ENCODE data around the gene NXNL1.

The NXNL1 gene

DNA sequence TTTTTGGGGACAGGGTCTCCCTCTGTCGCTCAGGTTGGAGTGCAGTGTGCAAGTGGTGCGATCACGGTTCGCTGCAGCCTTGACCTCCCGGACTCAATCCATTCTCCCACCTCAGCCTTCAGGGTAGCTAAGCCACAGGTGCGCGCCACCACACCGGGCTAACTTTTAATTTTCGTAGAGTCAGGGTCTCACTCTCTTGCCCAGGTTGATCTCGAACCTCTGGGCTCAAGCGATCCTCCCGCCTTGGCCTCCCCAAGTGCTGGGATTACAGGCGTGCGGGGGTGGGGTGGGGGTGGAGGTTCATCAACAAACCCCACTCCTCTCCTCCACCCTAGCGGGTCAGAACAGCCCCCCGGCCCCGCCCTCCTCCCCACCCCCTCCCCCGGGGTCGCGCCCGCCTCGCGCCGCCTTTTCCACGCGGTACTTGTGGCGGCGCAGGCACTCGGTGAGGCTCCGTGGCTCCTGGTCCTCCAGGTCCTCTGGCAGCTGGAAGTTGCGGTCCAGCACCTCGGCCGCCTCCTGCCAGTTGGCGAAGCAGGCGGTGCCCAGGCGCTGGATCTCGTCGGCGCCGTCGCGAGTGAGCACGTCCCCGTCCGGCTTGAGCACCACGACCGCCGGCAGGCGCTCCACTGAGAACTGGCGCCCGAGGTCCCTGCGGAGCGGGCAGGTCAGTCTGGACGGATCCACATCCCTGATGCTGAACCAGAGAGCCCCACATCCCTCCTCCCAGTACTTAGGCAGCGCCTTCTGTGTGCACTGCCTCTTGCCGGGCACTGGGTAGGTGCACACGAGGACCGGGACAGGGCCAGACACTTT is 5.2 kb downstream of the NXNL1 start:
- DNase-seq (ENCODE audit: low read depth): no peak

DNA sequence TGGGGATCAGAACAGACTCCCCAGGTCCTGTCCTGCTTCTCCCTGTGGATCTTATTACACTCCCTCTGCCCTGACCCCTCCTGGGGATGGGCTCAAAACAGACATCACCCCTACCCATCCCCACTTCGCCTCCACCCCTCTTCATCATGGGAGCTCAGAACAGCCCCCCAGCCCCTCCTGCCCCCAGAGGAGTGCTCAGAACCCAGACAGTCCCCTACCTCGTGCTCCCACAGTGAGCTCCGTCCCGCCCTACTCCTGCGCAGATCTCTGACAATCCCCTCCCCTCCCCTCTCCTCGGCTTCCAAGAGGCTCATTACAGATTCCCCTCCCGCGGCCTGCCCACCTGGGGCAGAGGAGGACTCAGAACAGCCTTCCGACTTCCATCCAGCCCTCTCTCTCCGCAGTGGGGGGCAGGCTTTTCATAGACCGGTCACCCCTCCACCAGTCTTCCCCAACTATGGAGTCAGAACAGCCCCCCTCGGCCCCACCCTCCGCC is 6.1 kb downstream of the NXNL1 start:
- no peak for DNase-seq (ENCODE audit: low read depth)

DNA sequence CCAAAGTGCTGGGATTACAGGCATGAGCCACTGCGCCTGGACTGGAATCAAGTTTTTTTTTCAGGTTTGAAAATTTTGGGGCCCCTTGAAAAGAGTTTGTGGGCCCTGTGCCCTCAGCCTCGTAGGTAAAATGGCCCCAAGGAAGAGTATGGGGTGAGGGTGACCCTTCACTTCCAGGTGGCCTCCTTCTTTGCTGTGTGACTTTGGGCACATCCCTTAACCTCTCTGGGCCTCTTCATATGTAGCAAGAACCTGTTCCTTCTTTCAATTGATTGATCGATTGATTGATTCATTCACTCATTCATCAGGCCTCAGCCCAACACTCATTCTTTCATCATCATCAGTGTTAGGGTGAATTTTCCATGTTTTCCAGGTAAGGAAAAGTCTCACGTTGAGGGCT is 8.9 kb downstream of the NXNL1 start:
- DNase-seq (ENCODE audit: low read depth): no peak

DNA sequence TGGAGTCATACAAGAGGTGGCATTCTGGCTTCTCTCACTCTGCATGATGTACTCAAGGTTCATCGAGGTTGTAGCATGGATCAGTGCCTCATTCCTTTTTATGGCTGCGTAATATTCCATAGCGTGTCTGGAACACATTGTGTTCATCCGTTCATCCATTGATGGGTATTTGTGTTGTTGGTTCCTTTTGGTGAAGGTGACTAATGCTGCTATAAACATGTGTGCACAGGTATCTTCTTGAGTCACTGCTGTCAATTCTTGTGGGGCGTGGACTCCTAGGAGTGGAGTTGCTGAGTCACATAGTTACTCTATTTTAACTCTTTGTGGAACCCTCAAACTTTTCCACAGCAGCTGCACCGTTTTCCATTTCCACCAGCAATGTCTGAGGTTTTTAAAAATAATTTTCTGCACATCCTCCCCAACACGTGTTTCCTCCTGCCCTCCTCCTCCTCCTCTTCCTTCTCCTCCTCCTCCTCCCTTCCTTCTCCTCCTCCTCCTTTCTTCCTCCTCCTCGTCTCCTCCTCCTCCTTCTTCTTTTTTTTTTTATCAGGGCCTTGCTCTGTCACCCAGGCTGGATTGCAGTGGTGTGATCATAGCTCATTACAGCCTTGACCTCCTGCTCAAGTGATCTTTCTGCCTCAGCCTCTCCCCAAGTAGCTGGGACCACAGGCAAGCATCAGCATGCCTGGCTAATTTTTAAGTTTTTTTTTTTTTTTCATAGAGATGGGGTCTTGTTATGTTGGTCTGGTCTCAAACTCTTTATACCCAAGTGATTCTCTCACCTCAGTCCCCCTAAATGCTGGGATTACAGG is 10.3 kb downstream of the NXNL1 start:
- DNase-seq (ENCODE audit: low read depth): no peak

DNA sequence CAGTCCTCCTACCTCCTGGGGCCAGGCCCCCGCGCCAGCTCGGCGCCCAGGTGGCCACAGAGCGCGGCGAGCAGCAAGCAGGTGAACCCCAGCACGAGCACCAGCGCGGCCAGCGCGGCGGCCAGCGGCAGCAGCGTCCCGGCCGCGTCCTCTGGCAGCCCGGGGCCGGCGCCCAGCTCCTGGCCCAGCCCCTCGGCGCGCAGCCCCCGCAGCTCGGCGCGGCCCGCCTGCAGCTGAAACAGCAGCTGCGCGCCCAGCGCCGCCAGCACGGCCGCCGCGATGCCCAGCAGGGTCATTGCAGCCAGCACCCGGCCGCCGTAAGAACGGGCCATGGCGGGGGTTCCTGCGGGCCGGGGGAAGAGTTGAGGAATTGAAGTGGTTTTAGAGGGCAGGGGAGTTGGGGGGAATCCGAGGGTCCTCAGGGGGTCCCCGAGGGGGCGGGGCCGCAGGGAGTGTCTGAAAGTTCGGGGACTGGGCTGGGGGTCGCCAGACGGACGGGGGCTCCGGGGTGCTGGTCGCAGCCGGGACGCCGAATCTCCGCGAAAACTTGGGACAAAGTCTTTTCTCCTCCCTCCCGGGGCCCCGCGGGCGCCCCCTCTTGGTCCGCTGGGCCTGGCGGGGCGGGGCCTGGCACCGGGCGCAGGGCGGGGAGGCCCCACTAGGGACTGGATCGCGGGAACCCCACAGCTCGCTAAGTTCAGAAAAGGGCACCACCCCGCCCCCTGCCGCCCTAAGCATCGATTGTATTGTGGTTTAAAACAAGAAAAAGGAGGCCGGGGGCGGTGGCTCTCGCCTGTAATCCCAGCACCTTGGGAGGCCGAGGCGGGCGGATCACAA is 12.4 kb downstream of the NXNL1 start, which contains the start of gene TMEM221:
TMEM221 (minus strand) TSS at position 538 of the 837 bp plus-strand sequence; CDS start at position 332, 206 bp downstream.
- DNase-seq (ENCODE audit: low read depth): no peak

DNA sequence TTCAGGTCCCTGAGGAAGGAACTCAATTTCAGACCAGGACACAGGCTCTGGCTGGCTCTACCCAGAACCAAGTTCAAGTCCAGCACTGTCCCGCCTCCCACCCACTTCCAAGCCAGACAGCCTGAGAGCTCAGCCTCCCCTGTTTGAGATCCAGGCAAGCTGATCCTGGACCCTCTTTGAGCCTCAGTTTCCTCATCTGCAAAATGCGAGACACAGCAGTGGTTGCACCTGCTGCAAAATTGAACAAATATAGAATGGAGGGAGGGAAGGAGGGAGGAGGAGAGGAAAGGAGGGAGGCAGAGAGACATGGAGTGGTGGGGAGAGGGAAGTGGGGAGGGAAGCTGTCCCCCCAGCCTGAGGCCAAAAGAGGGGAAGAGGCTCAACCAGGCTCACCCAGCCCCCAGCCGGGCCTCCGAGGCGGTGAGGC is 13.0 kb downstream of the NXNL1 start:
- no peak for DNase-seq (ENCODE audit: low read depth)

DNA sequence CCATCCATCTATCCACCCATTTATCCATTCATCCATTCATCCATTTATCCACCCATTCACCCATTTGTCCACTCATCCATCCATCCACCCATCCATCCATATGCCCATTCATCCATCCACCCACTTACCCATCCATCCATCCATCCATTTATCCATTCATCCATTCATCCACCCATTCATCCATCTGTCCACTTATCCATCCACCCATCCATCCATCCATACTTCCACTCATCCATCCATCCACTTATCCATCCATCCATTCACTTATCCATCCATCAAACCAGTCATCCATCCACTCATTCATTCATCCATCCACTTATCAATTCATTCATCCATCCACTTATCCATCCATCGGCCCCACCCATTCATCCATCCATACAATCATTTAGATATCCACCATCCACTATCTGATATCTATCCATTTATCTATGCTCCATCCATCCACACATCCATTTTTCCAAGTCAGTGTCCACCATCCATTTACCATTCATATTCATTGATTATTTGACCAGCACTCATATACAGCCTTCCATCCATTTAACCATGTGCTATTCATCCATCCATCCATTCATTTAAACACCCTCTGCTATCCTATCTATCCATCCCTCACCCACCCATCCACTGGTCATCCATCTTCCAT is 15.1 kb downstream of the NXNL1 start:
- no peak for DNase-seq (ENCODE audit: low read depth)

DNA sequence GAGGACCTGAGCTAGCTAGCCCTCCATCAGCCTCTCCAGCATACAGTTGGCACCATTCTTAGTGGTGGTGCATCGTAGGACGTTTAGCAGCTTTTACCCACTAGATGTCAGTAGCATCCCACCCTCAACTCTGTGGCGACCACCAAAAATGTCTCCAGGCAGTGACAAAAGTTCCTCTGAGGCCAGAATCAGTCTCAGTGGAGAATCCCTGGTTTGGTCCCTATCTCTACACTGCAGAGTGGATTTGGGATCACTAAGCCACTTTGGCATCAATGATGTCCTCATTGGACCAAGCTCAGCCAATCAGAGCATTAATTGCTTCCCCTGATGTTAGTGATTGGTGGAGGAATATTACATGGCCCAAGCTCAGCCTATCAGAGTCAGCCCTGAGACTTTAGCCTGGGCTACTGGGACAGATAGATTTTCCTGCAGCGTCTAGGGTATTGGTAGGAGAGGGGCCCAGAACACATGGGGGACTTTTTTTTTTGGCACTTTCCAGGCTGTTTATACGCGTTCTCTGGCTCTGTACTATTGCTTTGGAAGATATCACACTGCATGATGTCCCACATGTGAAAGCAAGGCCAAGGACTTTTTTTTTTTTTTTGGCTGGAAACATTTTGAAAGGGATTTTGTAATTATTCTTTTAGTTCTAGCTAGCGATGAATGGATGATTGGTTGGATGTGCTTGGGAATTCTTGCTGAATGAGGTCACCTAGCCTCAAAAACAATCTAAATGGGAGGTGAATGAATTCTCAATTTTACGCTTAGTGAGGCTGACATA is 19.3 kb downstream of the NXNL1 start:
- DNase-seq (ENCODE audit: low read depth): no peak

DNA sequence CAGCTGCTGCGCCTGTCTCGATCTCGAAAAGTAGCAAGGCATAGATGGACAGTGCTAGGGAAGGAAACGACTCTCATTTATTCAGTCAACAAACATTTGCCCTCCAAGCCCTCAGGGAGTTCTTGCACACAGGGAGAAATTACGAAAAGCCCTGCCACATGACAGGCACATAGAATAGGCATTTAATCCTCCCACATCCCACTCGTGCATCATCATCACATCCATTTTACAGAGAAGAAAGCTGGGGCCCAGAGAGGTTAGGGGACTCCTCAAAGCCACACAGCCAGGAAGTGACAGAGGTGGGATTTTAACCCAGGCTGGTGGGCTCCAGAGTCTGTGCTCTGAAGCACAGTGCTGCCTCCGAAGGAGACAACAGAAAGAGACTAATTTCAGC is 23.9 kb downstream of the NXNL1 start:
- no peak for DNase-seq (ENCODE audit: low read depth)

DNA sequence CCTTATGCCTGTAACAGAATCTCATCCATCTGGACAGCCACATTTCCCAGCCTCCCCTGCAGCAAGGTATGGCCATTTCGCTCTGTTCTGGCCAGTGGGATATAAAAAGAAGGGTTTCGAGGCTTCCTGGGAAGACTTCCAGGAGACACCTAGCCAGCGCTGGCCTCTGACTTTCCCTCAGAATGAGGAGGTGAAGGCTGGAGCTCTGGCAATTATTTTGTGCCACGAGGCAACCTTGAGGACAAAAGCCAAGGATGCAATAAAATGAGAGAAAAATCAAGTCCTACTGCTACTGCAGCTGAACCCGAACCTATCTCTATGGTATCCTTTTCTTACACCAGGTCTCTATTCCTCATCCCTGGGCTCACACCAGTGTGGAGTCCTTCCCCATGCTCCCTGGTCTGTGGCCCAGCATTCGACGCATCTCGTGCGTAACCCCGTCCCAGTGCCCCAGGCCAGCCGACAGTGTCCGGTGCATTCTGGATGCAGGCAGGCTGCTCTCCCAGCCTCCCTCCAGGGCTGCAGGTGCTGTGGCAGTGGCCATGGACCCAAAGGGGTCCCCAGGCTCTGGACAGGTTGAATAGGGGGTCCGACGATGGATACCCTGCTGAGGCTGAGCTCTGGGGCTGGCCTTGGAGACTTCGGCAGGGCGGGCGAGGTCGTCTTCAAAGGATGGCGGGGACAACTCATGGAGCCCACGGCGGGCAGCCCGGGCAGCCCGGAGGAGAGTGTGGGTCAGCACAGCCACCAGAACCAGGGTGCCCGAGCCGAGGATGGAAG is 24.4 kb downstream of the NXNL1 start:
- DNase-seq (ENCODE audit: low read depth): no peak

DNA sequence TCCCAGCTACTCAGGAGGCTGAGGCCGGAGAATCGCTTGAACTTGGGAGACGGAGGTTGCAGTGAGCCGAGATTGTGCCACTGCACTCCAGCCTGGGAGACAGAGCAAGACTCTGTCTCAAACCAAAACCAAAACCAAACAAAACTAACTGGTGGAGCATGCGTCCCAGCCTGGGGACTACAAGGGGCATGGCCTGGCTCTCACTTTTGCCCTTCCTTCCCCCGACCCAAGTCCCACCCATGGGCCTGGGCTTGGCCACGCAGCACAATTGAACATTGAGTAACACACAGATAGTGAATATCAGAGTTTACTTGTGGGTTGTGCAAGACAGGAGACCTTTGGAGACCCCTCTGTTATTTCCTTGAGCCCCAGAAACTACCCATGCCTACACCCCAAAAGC is 25.5 kb downstream of the NXNL1 start:
- DNase-seq (ENCODE audit: low read depth): no peak

DNA sequence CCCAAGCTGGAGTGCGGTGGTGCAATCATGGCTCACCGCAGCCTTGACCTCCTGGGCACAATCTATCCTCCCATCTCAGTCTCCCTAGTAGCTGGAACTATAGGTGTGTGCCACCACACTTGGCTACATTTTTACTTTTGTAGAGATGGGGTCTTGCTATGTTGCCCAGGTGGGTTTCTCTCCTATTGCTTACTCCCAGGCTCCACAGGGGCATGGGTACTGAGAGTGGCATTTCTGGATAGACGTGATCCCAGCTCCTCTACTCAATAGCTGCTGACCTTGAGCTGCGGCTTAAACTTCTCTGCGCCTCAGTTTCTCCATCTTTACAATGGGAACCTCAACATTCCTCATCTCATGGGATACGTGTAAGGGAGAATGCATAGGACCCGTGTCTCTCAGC is 29.3 kb downstream of the NXNL1 start:
- no peak for DNase-seq (ENCODE audit: low read depth)

DNA sequence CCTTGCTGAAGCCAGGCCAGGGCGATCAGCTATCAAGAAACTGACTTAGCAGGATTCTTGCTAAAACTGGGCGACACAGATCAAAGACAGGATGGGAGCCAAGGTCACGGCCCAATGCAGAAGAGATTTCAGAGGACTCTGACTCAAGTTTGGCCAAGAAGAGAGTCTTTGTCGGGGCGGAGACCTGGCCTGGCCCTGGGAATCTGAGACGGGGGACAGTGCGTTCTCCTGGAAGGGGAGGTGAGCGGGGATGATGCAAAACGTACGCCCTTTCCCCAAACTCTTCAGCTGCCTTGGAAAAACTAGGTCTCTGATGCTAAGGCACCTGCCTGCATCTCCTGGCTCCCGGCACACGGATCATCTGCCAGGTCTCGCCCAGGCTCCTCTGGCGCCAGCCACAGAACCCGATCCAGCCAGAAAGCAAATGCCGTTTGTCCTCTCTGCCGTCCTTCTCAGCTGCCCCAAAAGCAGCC is 31.0 kb downstream of the NXNL1 start:
- no peak for DNase-seq (ENCODE audit: low read depth)

DNA sequence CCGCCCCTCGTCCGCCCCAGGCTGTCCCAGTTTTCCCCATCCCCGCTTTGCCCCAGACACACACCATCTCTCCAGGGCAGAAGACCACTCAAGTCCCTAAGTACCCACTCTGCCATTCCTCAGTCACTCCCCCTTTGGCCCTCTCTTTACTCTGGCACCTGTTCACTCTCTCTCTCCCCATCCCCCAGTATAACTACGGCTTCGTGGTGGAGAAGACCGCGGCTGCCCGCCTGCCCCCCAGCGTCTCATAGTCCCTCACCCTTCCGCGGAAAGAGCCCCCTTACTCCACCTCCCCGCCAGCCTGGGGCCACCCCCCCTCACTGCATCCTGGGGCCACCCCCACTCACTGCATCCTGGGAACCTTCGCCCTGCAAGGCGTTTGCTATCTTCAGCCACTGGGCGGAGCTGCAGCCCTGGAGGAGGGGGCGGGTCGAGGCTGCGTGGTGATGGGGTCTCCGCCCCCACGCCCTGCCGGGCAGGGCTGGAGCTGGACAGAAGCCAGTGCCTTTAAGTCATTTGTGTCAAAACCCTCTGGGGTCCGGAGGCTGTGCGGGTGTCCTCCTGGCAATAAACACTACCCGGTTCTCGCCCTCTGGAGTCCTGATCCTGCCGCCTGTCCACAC is 35.9 kb downstream of the NXNL1 start:
- DNase-seq (ENCODE audit: low read depth): no peak

DNA sequence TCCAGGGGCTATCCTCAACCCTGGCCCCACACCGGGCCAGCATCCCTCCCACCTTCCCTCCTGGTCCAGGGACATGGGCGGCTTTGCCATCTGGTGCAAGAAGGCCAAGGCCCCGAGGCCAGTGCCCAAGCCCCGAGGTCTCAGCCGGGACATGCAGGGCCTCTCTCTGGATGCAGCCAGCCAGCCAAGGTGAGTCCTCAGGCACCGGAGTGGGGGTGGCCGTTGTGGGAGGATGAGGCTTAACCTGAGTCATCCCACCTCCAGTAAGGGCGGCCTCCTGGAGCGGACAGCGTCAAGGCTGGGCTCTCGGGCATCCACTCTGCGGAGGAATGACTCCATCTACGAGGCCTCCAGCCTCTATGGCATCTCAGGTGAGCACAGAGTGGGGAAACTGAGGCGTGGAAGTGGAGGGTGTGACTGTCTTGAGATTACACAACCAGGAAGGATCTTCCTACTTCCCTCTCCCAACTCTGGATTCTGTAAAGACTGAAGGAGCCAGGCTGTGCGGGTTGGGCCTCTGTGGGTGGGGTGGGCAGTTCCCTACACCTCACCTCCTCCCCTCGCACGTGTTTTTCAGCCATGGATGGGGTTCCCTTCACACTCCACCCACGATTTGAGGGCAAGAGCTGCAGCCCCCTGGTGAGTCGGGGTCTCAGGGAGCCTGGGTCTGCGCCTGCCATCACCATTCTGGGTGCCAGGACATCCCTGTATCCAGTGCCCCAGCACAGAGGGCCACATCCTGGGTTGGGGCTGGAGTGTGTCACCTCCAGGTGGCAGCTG is 37.1 kb downstream of the NXNL1 start:
- no peak for DNase-seq (ENCODE audit: low read depth)

DNA sequence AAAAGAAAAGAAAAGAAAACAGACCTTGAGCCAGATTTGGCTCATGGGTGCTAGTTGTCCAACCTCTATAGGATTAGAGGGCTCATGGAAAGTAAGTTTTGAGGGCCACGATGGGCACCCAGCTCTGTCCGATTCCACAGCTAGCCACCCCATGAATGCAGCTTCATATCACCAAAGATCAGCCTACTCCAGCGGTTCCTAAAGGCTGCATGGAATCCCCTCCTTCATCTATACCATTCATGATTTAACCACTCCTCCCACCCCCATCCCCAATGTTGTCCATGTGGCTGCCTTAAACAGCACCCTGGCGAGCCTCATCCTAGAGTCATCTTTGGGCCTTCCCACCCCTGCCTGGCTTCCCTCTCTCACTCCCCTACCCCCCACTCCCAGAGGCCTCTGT is 38.8 kb downstream of the NXNL1 start:
- DNase-seq (ENCODE audit: low read depth): no peak

DNA sequence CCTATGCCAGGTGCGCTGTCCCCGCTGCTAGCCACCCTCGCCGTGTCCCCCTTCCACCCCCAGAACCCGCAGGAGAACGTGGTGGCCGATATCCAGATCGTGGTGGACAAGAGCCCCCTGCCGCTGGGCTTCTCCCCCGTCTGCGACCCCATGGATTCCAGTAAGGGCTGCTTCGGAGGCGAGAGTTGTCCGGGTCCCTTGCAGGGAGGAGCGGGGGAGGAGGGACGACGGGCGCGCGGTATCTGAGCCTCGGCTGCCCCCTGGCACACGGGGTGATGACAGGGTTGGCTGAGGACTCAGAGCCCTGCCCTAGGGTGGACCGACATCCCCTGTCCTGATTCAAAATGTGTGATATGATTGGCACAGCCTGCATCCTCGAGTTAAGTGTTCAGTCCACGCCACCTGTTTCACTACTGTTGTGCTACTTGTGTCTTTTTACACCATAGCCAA is 40.2 kb downstream of the NXNL1 start:
- no peak for DNase-seq (ENCODE audit: low read depth)

DNA sequence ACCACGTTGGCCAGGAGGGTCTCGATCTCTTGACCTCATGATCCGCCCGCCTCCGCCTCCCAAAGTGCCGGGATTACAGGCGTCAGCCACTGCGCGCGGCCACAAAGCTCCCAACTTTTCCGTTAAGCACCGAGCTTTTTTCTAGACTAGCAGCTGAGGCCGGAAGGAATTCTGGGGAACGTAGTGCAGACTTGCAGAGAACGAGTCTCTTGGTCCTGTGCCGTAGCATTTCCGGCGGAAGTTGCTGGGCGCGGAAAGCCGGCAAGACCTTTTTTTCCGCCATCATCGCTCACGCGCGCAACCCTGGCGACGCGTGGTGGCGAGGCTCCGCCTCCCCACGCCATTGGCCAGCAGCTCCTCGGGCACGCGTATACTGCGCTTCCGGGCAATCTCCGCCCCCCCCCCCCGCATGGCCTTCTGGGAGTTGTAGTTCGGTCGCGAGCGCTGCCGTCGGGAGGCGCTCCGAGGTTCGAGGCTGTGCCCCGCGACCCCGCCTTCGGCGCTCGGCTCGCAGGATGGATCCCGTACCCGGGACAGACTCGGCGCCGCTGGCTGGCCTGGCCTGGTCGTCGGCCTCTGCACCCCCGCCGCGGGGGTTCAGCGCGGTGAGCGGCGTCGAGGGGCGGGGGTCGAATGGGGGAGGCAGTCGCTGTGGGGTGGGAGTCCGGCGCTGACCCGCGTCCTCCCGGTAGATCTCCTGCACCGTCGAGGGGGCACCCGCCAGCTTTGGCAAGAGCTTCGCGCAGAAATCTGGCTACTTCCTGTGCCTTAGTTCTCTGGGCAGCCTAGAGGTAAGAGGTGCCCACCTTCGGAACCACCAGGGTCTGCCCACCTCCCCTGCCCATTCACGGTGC is 40.9 kb downstream of the NXNL1 start, which contains the start of gene MVB12A:
MVB12A (plus strand) TSS at position 427 of the 854 bp plus-strand sequence; CDS start at position 516, 89 bp downstream.
- peak; percentile 85 for DNase-seq (ENCODE audit: low read depth)
